BE2C (cell line): Measurements from ENCODE around the gene MTAP.

Experiments used
- DNase-seq: peaks from one replicate; pipeline ENCODE4 v3.0.0-alpha.2; 2020
- H3K27me3 ChIP-seq: fragments of 250-450 bp; sonication (Bioruptor Pico); 2 replicates; pipeline ENCODE4 v1.5.1; 2020; ENCODE audit warnings: mild to moderate bottlenecking
- H3K36me3 ChIP-seq: fragments of 250-450 bp; sonication (Bioruptor Pico); 2 replicates; pipeline ENCODE4 v1.5.1; 2020; ENCODE audit warnings: mild to moderate bottlenecking
- H3K4me1 ChIP-seq: fragments of 250-450 bp; sonication (Bioruptor Pico); 2 replicates; pipeline ENCODE4 v1.5.1; 2020
- H3K4me3 ChIP-seq: 2 replicates; pipeline ENCODE4 v1.5.1; 2011; ENCODE audit warnings: low read depth, low read length
- H3K9me3 ChIP-seq: fragments of 250-450 bp; sonication (Bioruptor Pico); 2 replicates; pipeline ENCODE4 v1.5.1; 2020
- TF ChIP-seq, protein P1 (sequence below): IDR thresholded peaks from 2 replicates; pipeline ENCODE4 v1.5.1; 2012; ENCODE audit warnings: mild to moderate bottlenecking, low read depth, low read length

Gene MTAP

GRCh38 chr9:21903380-21903965 lies 101.0 kb downstream of the MTAP start:
- no peaks in the 10 kb centered on the region for H3K27me3 ChIP-seq
- no peak for DNase-seq
- H3K36me3 ChIP-seq: no peaks in the 10 kb centered on the region; the same call in 1 of the 2 replicates
- H3K9me3 ChIP-seq: peaks cover 5% of the 10 kb centered on the region
- no peaks in the 10 kb centered on the region for H3K4me1 ChIP-seq
- TF ChIP-seq, protein P1, sequence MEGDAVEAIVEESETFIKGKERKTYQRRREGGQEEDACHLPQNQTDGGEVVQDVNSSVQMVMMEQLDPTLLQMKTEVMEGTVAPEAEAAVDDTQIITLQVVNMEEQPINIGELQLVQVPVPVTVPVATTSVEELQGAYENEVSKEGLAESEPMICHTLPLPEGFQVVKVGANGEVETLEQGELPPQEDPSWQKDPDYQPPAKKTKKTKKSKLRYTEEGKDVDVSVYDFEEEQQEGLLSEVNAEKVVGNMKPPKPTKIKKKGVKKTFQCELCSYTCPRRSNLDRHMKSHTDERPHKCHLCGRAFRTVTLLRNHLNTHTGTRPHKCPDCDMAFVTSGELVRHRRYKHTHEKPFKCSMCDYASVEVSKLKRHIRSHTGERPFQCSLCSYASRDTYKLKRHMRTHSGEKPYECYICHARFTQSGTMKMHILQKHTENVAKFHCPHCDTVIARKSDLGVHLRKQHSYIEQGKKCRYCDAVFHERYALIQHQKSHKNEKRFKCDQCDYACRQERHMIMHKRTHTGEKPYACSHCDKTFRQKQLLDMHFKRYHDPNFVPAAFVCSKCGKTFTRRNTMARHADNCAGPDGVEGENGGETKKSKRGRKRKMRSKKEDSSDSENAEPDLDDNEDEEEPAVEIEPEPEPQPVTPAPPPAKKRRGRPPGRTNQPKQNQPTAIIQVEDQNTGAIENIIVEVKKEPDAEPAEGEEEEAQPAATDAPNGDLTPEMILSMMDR: no peak
- H3K4me3 ChIP-seq: no peak overlapping the region

DNA sequence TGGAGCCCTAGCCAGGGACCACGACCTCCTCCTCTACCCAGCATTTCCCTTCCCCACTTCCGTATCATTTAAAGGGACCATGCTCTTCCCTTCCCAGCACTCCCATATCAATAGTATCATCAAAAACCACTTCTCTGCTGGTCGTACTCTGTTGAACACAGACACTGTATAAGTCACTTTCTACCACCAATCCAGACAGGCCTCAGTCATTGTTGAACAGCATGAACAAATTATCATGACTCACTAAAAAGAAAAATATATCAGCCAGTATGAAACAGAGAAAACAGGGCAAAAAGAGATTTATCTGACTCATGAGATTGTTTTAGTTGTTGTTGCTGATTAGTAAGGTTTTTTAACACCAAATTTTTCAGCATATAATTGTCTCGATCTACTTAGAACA lies 101.9 kb downstream of the MTAP start:
- Histone ChIP-seq H3K9me3 (peaks cover 5% of the 10 kb centered on the region), H3K4me3 (no peak overlapping the region), H3K27me3 (no peaks in the 10 kb centered on the region), H3K36me3 (no peaks in the 10 kb centered on the region; the same call in 1 of the 2 replicates), H3K4me1 (no peaks in the 10 kb centered on the region)
- TF ChIP-seq, protein P1: no peak
- DNase-seq: no peak

DNA sequence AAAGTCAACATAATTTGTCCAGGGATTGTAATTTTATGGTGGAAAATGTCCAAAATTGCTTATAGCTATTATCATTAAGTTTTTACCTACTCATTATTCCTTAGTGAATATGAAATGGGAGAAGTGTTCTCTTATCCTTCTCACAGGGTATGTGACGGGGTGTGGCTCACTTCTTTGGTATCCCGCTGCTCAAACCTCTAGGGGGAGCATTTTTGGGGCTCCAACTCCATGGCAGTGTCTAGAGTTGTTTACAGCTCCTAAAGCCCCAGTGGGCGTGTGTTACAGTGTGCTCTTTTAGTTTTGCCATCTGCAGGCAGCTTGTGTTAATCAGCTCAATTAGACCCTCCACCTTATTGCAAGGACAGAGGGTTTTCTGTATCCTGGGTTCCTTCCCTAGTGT lies 102.3 kb downstream of the MTAP start:
- DNase-seq: no peak
- Histone ChIP-seq H3K9me3 (peaks cover 5% of the 10 kb centered on the region), H3K36me3 (no peaks in the 10 kb centered on the region; the same call in 1 of the 2 replicates), H3K27me3 (no peaks in the 10 kb centered on the region), H3K4me3 (no peak overlapping the region), H3K4me1 (no peaks in the 10 kb centered on the region)
- TF ChIP-seq, protein P1: no peak; the same call in 1 of the 2 replicates

GRCh38 chr9:21906213-21906612 lies 103.8 kb downstream of the MTAP start:
- Histone ChIP-seq H3K4me1 (no peaks in the 10 kb centered on the region), H3K9me3 (no peaks in the 10 kb centered on the region), H3K4me3 (no peak overlapping the region), H3K27me3 (no peaks in the 10 kb centered on the region), H3K36me3 (no peaks in the 10 kb centered on the region)
- DNase-seq: no peak
- TF ChIP-seq, protein P1: no peak

- Histone ChIP-seq H3K36me3 (no peaks in the 10 kb centered on the region), H3K4me1 (no peaks in the 10 kb centered on the region), H3K27me3 (no peaks in the 10 kb centered on the region), H3K4me3 (no peak overlapping the region), H3K9me3 (no peaks in the 10 kb centered on the region)
- TF ChIP-seq, protein P1: no peak
- DNase-seq: no peak
These were observed 104.4 kb downstream of the MTAP start for GRCh38 chr9:21906881-21907280.
